HepG2 (cell line): ENCODE data around the gene OLR1. TPM values are rescaled to one million over a fixed set of nuclear protein-coding genes. Genes with fewer than 3 reads are reported as not detected.

Experiments used
- ATAC-seq: fragments of 200-7000 bp; cut with Tn5 transposase; 3 replicates; pipeline ENCODE4 v1.9.1; 2020; ENCODE audit warnings: mild to moderate bottlenecking, moderate library complexity
- BruUV-seq: library from RNA; stranded (reverse); fragments of 400-500 nt; replicated peaks from 2 replicates; lab custom pipeline; 2021; lab: Mats Ljungman, UMichigan
- CTCF ChIA-PET: fragments of 300-600 bp; formaldehyde crosslinking; extraction: SDS; loops from one replicate; lab custom pipeline; 2021; ENCODE audit warnings: low total read pairs, inconsistent platforms, low intra/inter-chr PET ratio; lab: Yijun Ruan, JAX
- POLR2A ChIA-PET: fragments of 350-600 bp; sonication (Branson Sonifier 250); formaldehyde crosslinking; loops from one replicate; lab custom pipeline; 2020; ENCODE audit warnings: antibody characterized with exemption, inconsistent platforms; lab: Yijun Ruan, JAX
- DNase-seq: peaks from one replicate; pipeline ENCODE4 v3.0.0-alpha.2; 2015; ENCODE audit warnings: low spot score
- FAIRE-seq: peaks from 3 replicates; lab custom pipeline; 2011; peaks lifted over from hg19 to GRCh38; lab: Jason Lieb, UNC
- H2AFZ ChIP-seq: one replicate; pipeline ENCODE4 v1.6.1; 2011; ENCODE audit warnings: low read length, inconsistent platforms
- H3K27ac ChIP-seq: fragments of 300-600 bp; 3 replicates; pipeline ENCODE4 v1.8.0; 2011; ENCODE audit warnings: mixed run types, mild to moderate bottlenecking, mixed read lengths, low read length, inconsistent platforms; ENCODE audit not compliant: insufficient read depth; ENCODE audit errors: extremely low read length
- H3K27me3 ChIP-seq, 2 experiments: fragments of 200-600 bp in 1 of 2; 2 replicates in 1 of 2; 3 replicates in 1 of 2; pipeline versions ENCODE4 v1.6.0 to v1.8.0; 2011; ENCODE audit warnings: low read length in 2 of 2, mild to moderate bottlenecking in 2 of 2, moderate library complexity in 2 of 2, inconsistent platforms in 1 of 2; ENCODE audit not compliant: insufficient read depth in 2 of 2, control insufficient read depth in 1 of 2
- H3K36me3 ChIP-seq, 2 experiments: fragments of 200-600 bp in 1 of 2; replicated peaks in 1 of 2; 2 replicates in 1 of 2; 3 replicates in 1 of 2; pipeline versions ENCODE4 v1.5.1 to v1.8.0; 2011; ENCODE audit warnings: low read length in 2 of 2, inconsistent platforms in 1 of 2; ENCODE audit not compliant: insufficient read depth in 2 of 2, control insufficient read depth in 1 of 2
- H3K4me1 ChIP-seq: 2 replicates; pipeline ENCODE4 v1.5.1; 2012; ENCODE audit warnings: low read length, inconsistent platforms; ENCODE audit not compliant: insufficient read depth
- H3K4me2 ChIP-seq: 2 replicates; pipeline ENCODE4 v1.6.0; 2011; ENCODE audit warnings: low read depth, low read length, inconsistent platforms
- H3K4me3 ChIP-seq, 3 experiments: fragments of 200-600 bp in 1 of 3; sonication (generic), shearing (Covaris generic) in 1 of 3; replicated peaks in 1 of 3; 2 replicates each; pipeline ENCODE4 v1.5.1; 2011 to 2016; ENCODE audit warnings: low read length in 3 of 3, inconsistent platforms in 2 of 3, low read depth in 2 of 3, mild to moderate bottlenecking in 2 of 3, control low read depth in 1 of 3, mixed read lengths in 1 of 3; ENCODE audit not compliant: insufficient read depth in 1 of 3
- H3K79me2 ChIP-seq: one replicate; pipeline ENCODE4 v1.6.1; 2011; ENCODE audit warnings: low read length, inconsistent platforms; ENCODE audit not compliant: insufficient read depth
- H3K9ac ChIP-seq: 2 replicates; pipeline ENCODE4 v1.6.0; 2011; ENCODE audit warnings: mild to moderate bottlenecking, low read depth, low read length, inconsistent platforms; ENCODE audit not compliant: insufficient read depth
- H3K9me3 ChIP-seq: 2 replicates; pipeline ENCODE4 v1.5.1; 2012; ENCODE audit warnings: mild to moderate bottlenecking, low read length
- H4K20me1 ChIP-seq: 2 replicates; pipeline ENCODE4 v1.6.0; 2011; ENCODE audit warnings: inconsistent platforms, mild to moderate bottlenecking, low read length, moderate library complexity; ENCODE audit not compliant: insufficient read depth
- ATF7 ChIP-seq, 2 experiments: fragments of 450-650 bp in 1 of 2; sonication (generic) in 1 of 2; formaldehyde crosslinking in 1 of 2; IDR thresholded peaks; 2 replicates each; pipeline versions ENCODE4 v1.4.0 to v1.6.1; 2016 to 2020; ENCODE audit warnings: antibody characterized with exemption in 1 of 2, mild to moderate bottlenecking in 1 of 2, missing genetic modification reagents in 1 of 2
- HES4 ChIP-seq: sonication (generic); formaldehyde crosslinking; IDR thresholded peaks from 2 replicates; pipeline ENCODE4 v1.9.0; 2021; ENCODE audit warnings: mild to moderate bottlenecking, missing genetic modification reagents, borderline replicate concordance
- KMT2B ChIP-seq: IDR thresholded peaks from 2 replicates; pipeline ENCODE4 v1.6.1; 2016; ENCODE audit warnings: missing genetic modification reagents, missing compliant biosample characterization
- LCORL ChIP-seq, 2 experiments: fragments of 450-650 bp in 1 of 2; sonication (generic) in 1 of 2; formaldehyde crosslinking in 1 of 2; IDR thresholded peaks; 2 replicates each; pipeline versions ENCODE4 v1.5.0 to v1.6.1; 2017 to 2020; ENCODE audit warnings: antibody characterized with exemption in 1 of 2, missing genetic modification reagents in 1 of 2
- TCF7L2 ChIP-seq: IDR thresholded peaks from 2 replicates; pipeline ENCODE4 v1.6.1; 2011; ENCODE audit warnings: mild to moderate bottlenecking, low read depth, low read length, moderate library complexity
- TEAD3 ChIP-seq: optimal IDR thresholded peaks from 2 replicates; pipeline ENCODE3; 2016; ENCODE audit warnings: borderline replicate concordance
- ZBTB3 ChIP-seq: sonication (generic); formaldehyde crosslinking; IDR thresholded peaks from 2 replicates; pipeline ENCODE4 v1.4.0; 2020; ENCODE audit warnings: low read depth, mild to moderate bottlenecking, moderate library complexity, missing genetic modification reagents, borderline replicate concordance
- ZNF33A ChIP-seq: sonication (generic); formaldehyde crosslinking; IDR thresholded peaks from 2 replicates; pipeline ENCODE4 v1.5.1; 2020; ENCODE audit warnings: missing genetic modification reagents, mild to moderate bottlenecking, moderate library complexity, borderline replicate concordance
- ZNF629 ChIP-seq: sonication (generic); formaldehyde crosslinking; conservative IDR thresholded peaks from 2 replicates; pipeline ENCODE4 v1.5.0; 2020; ENCODE audit warnings: missing genetic modification reagents
- ZNF788 ChIP-seq: sonication (generic); formaldehyde crosslinking; IDR thresholded peaks from 2 replicates; pipeline ENCODE4 v1.5.0; 2020; ENCODE audit warnings: mild to moderate bottlenecking, missing genetic modification reagents, borderline replicate concordance
- WGBS: methylation state at CpG from one replicate; pipeline ENCODE4 v1.1.6; 2017; ENCODE audit warnings: low lambda C conversion rate; 5-methylcytosine and 5-hydroxymethylcytosine counted together
- in situ Hi-C: cut with HindIII; loops from 2 replicates; pipeline ENCODE4 v1.10.0; 2017; ENCODE audit warnings: low pct_unique_long_range_greater_than_20kb; ENCODE audit not compliant: extremely low pct_ligation_motif_present
- intact Hi-C: fragments of 100-400 bp; cut with micrococcal nuclease; formaldehyde crosslinking; loops from one replicate; pipeline ENCODE4 v1.10.0; 2022; ENCODE audit not compliant: unreplicated experiment
- polyA plus RNA-seq, 8 experiments: library from polyadenylated mRNA; depleted of rRNA in 3 of 8; stranded (reverse) in 7 of 8; unstranded in 1 of 8; fragments of >200 nt; fragmentation: Illumina TruSeq in 4 of 8; extraction: Trizol in 4 of 8; gene quantifications; 2 replicates each; pipeline versions ENCODE4 v1.2.1 to v1.2.3, GENCODE V29; 2011 to 2016; ENCODE audit warnings: low read depth in 4 of 8, missing spikeins in 1 of 8, mixed read lengths in 1 of 8; ENCODE audit not compliant: insufficient read depth in 1 of 8
- total RNA-seq, 5 experiments: library from RNA; depleted of rRNA; stranded (reverse); fragments of >200 nt; fragmentation: Illumina TruSeq; extraction: Trizol; gene quantifications; 2 replicates each; pipeline ENCODE4 v1.2.3, GENCODE V29; 2016; ENCODE audit warnings: low read depth in 1 of 5
- TF ChIP-seq, protein P1 (sequence below): sonication (generic); formaldehyde crosslinking; IDR thresholded peaks from 2 replicates; pipeline ENCODE4 v1.4.0; 2020; ENCODE audit warnings: missing genetic modification reagents, mild to moderate bottlenecking, borderline replicate concordance
- TF ChIP-seq, protein P2 (sequence below): sonication (generic); formaldehyde crosslinking; conservative IDR thresholded peaks from 2 replicates; pipeline ENCODE4 v1.4.0; 2020; ENCODE audit warnings: missing genetic modification reagents
- TF ChIP-seq, protein P3 (sequence below): sonication (generic); formaldehyde crosslinking; IDR thresholded peaks from 2 replicates; pipeline ENCODE4 v1.4.0; 2020; ENCODE audit warnings: low read depth, missing genetic modification reagents

OLR1 gene
- total and polyA plus RNA-seq, 2 of the 13 experiments (the other 11 are each of a cell fraction or from before 2014, with no cell fraction given) = not detected

DNA sequence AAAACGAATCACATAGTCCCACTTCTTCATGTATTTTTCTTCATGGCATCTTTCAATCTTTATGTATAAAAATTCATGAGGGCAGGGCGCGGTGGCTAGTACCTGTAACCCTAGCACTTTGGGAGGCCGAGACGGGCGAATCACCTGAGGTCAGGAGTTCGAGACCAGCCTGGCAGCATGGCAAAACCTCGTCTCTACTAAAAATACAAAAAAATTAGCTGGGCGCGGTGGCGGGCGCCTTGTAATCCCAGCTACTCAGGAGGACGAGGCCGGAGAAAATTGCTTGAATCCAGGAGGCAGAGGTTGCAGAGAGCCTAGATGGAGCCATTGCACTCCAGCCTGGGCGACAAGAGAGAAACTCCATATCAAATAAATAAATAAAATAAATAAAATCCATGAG, 38.3 kb upstream of the OLR1 start (continued):
- TF ChIP-seq, protein P1, sequence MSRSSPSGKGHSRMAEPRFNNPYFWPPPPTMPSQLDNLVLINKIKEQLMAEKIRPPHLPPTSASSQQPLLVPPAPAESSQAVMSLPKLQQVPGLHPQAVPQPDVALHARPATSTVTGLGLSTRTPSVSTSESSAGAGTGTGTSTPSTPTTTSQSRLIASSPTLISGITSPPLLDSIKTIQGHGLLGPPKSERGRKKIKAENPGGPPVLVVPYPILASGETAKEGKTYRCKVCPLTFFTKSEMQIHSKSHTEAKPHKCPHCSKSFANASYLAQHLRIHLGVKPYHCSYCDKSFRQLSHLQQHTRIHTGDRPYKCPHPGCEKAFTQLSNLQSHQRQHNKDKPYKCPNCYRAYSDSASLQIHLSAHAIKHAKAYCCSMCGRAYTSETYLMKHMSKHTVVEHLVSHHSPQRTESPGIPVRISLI (CRISPR knock-in tag) = no peak
- no peak for TF ChIP-seq ZBTB3 (CRISPR knock-in tag)

DNA sequence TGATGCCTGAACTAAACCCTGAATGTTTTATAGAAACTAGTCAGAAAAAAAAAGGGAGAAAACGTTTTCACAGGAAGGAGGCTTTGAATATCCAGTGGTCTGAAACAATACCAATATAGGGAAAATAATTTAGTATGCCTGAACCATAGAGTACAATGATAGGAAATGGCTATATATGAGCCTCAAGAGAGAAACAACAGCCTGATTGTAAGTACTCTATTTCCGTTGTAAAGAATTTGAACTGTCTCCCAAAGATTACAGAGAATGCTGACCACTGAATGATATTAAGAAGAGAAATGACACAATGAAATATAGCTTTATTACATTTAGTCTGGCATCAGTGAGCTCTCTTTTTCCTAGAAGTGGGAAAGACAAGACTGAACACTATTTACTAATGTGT, 35.2 kb upstream of the OLR1 start:
- Histone ChIP-seq H3K4me3 (no peak overlapping the region), H3K4me2 (no peak overlapping the region), H3K4me1 (no peaks in the 10 kb centered on the region), H3K36me3 (no peaks in the 10 kb centered on the region), H3K79me2 (no peaks in the 10 kb centered on the region), H3K27ac (no peak overlapping the region), H3K27me3 (peaks cover 0 to 3% of the 10 kb centered on the region in 2 experiments; a peak in 1 of 5 replicates), H3K9ac (no peak overlapping the region), H2AFZ (no peak overlapping the region), H3K9me3 (no peaks in the 10 kb centered on the region), H4K20me1 (no peaks in the 10 kb centered on the region)
- ChIA-PET CTCF (no interaction called here), POLR2A (no interaction called here)
- no TSS peak for BruUV-seq
- in situ Hi-C loops (no loop called here), intact Hi-C loops (no loop called here)
- TF ChIP-seq ZNF788 (no peak), ZNF33A (no peak), TEAD3 (CRISPR knock-in tag) (no peak), ZNF629 (CRISPR knock-in tag) (no peak), TCF7L2 (no peak), ATF7 (IDR thresholded peaks at IDR 0.05) (no peak), ATF7 (CRISPR knock-in tag; IDR thresholded peaks at IDR 0.05) (no peak), HES4 (CRISPR knock-in tag) (no peak), LCORL (IDR thresholded peaks at IDR 0.05) (no peak), LCORL (CRISPR knock-in tag; IDR thresholded peaks at IDR 0.05) (no peak), KMT2B (CRISPR knock-in tag) (no peak)
- TF ChIP-seq, protein P2, sequence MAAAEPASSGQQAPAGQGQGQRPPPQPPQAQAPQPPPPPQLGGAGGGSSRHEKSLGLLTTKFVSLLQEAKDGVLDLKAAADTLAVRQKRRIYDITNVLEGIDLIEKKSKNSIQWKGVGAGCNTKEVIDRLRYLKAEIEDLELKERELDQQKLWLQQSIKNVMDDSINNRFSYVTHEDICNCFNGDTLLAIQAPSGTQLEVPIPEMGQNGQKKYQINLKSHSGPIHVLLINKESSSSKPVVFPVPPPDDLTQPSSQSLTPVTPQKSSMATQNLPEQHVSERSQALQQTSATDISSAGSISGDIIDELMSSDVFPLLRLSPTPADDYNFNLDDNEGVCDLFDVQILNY (CRISPR knock-in tag) = no peak
- TF ChIP-seq, protein P3, sequence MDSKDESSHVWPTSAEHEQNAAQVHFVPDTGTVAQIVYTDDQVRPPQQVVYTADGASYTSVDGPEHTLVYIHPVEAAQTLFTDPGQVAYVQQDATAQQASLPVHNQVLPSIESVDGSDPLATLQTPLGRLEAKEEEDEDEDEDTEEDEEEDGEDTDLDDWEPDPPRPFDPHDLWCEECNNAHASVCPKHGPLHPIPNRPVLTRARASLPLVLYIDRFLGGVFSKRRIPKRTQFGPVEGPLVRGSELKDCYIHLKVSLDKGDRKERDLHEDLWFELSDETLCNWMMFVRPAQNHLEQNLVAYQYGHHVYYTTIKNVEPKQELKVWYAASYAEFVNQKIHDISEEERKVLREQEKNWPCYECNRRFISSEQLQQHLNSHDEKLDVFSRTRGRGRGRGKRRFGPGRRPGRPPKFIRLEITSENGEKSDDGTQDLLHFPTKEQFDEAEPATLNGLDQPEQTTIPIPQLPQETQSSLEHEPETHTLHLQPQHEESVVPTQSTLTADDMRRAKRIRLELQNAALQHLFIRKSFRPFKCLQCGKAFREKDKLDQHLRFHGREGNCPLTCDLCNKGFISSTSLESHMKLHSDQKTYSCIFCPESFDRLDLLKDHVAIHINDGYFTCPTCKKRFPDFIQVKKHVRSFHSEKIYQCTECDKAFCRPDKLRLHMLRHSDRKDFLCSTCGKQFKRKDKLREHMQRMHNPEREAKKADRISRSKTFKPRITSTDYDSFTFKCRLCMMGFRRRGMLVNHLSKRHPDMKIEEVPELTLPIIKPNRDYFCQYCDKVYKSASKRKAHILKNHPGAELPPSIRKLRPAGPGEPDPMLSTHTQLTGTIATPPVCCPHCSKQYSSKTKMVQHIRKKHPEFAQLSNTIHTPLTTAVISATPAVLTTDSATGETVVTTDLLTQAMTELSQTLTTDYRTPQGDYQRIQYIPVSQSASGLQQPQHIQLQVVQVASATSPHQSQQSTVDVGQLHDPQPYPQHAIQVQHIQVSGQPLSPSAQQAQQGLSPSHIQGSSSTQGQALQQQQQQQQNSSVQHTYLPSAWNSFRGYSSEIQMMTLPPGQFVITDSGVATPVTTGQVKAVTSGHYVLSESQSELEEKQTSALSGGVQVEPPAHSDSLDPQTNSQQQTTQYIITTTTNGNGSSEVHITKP = no peak
- no peak for DNase-seq
- no peak for ATAC-seq
- 15% methylated on average over 2 of the region's 2 CpGs for WGBS
- no peak for FAIRE-seq
